WTC11 (cell line): ENCODE data around the gene DGKQ. TPM values are rescaled to one million over a fixed set of nuclear protein-coding genes. Genes with fewer than 3 reads are reported as not detected.
A peak's percentile ranks its signal among the peaks of the same experiment; 100 is the strongest.

Source experiments
- ATAC-seq: fragments of 200-7000 bp; cut with Tn5 transposase; 2 replicates; pipeline ENCODE4 v1.10.0; 2021; ENCODE audit warnings: mild to moderate bottlenecking, moderate library complexity
- CTCF ChIA-PET: fragments of 300-600 bp; sonication (Branson Sonifier 250); formaldehyde crosslinking; loops from one replicate; lab custom pipeline; 2021; ENCODE audit warnings: antibody characterized with exemption; lab: Charles Lee
- POLR2A ChIA-PET: fragments of 350-600 bp; sonication (Branson Sonifier 250); formaldehyde crosslinking; loops from one replicate; lab custom pipeline; 2021; ENCODE audit warnings: antibody characterized with exemption; lab: Charles Lee
- DNase-seq: peaks from one replicate; pipeline ENCODE4 v3.0.0; 2021; ENCODE audit warnings: low spot score
- H3K27ac Mint-ChIP-seq: 2 replicates; pipeline ENCODE4 v1.8.0; 2021; ENCODE audit warnings: mixed read lengths
- H3K27me3 Mint-ChIP-seq: 2 replicates; pipeline ENCODE4 v1.8.0; 2021; ENCODE audit warnings: low read depth, mild to moderate bottlenecking, moderate library complexity, mixed read lengths
- H3K36me3 Mint-ChIP-seq: 2 replicates; pipeline ENCODE4 v1.8.0; 2021; ENCODE audit warnings: mixed read lengths
- H3K4me1 Mint-ChIP-seq: 2 replicates; pipeline ENCODE4 v1.8.0; 2022; ENCODE audit warnings: mixed read lengths
- H3K4me3 Mint-ChIP-seq: 2 replicates; pipeline ENCODE4 v1.8.0; 2021; ENCODE audit warnings: mild to moderate bottlenecking, moderate library complexity, mixed read lengths
- H3K9me3 Mint-ChIP-seq: 2 replicates; pipeline ENCODE4 v1.8.0; 2021; ENCODE audit warnings: mixed read lengths
- ATF2 ChIP-seq: sonication (generic); formaldehyde crosslinking; IDR thresholded peaks from 2 replicates; pipeline ENCODE4 v1.8.1; 2022; ENCODE audit warnings: low read depth, missing genetic modification reagents, borderline replicate concordance
- E2F4 ChIP-seq: sonication (generic); formaldehyde crosslinking; IDR thresholded peaks from 2 replicates; pipeline ENCODE4 v1.8.1; 2022; ENCODE audit warnings: low read depth, mild to moderate bottlenecking, moderate library complexity, missing genetic modification reagents, borderline replicate concordance
- HMGA2 ChIP-seq: fragments of 250-450 bp; sonication (Bioruptor Pico); IDR thresholded peaks from 2 replicates; pipeline ENCODE4 v1.4.0; 2021; ENCODE audit warnings: mild to moderate bottlenecking, moderate library complexity
- IRF1 ChIP-seq: sonication (generic); formaldehyde crosslinking; IDR thresholded peaks from 2 replicates; pipeline ENCODE4 v1.8.0; 2023; ENCODE audit warnings: missing genetic modification reagents
- IRF2 ChIP-seq: sonication (generic); formaldehyde crosslinking; IDR thresholded peaks from 2 replicates; pipeline ENCODE4 v1.8.0; 2022; ENCODE audit warnings: low read depth, missing genetic modification reagents, borderline replicate concordance
- JUN ChIP-seq: sonication (generic); formaldehyde crosslinking; IDR thresholded peaks from 2 replicates; pipeline ENCODE4 v1.8.0; 2023; ENCODE audit warnings: mild to moderate bottlenecking, missing genetic modification reagents
- NFATC4 ChIP-seq: fragments of 250-450 bp; sonication (Bioruptor Pico); IDR thresholded peaks from 2 replicates; pipeline ENCODE4 v1.9.0; 2021; ENCODE audit warnings: mild to moderate bottlenecking
- NR1H2 ChIP-seq: sonication (generic); formaldehyde crosslinking; IDR thresholded peaks from 2 replicates; pipeline ENCODE4 v1.9.0; 2021; ENCODE audit warnings: mild to moderate bottlenecking, moderate library complexity, missing genetic modification reagents
- PRDM15 ChIP-seq: sonication (generic); formaldehyde crosslinking; IDR thresholded peaks from 2 replicates; pipeline ENCODE4 v1.8.0; 2022; ENCODE audit warnings: missing genetic modification reagents
- PRRX2 ChIP-seq: fragments of 250-450 bp; sonication (Bioruptor Pico); IDR thresholded peaks from 2 replicates; pipeline ENCODE4 v1.8.0; 2021; ENCODE audit warnings: mild to moderate bottlenecking
- RORB ChIP-seq: fragments of 250-450 bp; sonication (Bioruptor Pico); IDR thresholded peaks from 2 replicates; pipeline ENCODE4 v1.9.0; 2021; ENCODE audit warnings: mild to moderate bottlenecking
- SMAD3 ChIP-seq: sonication (generic); formaldehyde crosslinking; IDR thresholded peaks from 2 replicates; pipeline ENCODE4 v1.8.0; 2022; ENCODE audit warnings: missing genetic modification reagents, mild to moderate bottlenecking, borderline replicate concordance
- SP1 ChIP-seq: sonication (generic); formaldehyde crosslinking; conservative IDR thresholded peaks from 2 replicates; pipeline ENCODE4 v1.8.1; 2022; ENCODE audit warnings: missing genetic modification reagents
- STAT6 ChIP-seq: sonication (generic); formaldehyde crosslinking; conservative IDR thresholded peaks from 2 replicates; pipeline ENCODE4 v1.8.1; 2023; ENCODE audit warnings: mild to moderate bottlenecking, low read depth, missing genetic modification reagents, moderate library complexity
- TP53 ChIP-seq: sonication (generic); formaldehyde crosslinking; IDR thresholded peaks from 2 replicates; pipeline ENCODE4 v1.8.1; 2023; ENCODE audit warnings: mild to moderate bottlenecking, missing genetic modification reagents
- USF1 ChIP-seq: sonication (generic); formaldehyde crosslinking; IDR thresholded peaks from 2 replicates; pipeline ENCODE4 v1.8.0; 2022; ENCODE audit warnings: mild to moderate bottlenecking, missing genetic modification reagents
- ZNF121 ChIP-seq: sonication (generic); formaldehyde crosslinking; IDR thresholded peaks from 2 replicates; pipeline ENCODE4 v1.8.0; 2023; ENCODE audit warnings: missing genetic modification reagents
- ZNF416 ChIP-seq: fragments of 250-450 bp; sonication (Bioruptor Pico); IDR thresholded peaks from 2 replicates; pipeline ENCODE4 v1.9.0; 2021; ENCODE audit warnings: mild to moderate bottlenecking, inconsistent platforms
- ZNF512 ChIP-seq: sonication (generic); formaldehyde crosslinking; IDR thresholded peaks from 2 replicates; pipeline ENCODE4 v1.8.1; 2022; ENCODE audit warnings: missing genetic modification reagents, borderline replicate concordance
- ZNF671 ChIP-seq: fragments of 250-450 bp; sonication (Bioruptor Pico); IDR thresholded peaks from 2 replicates; pipeline ENCODE4 v1.8.0; 2021; ENCODE audit warnings: mild to moderate bottlenecking
- total RNA-seq: library from RNA; stranded (reverse); gene quantifications from 3 replicates; pipeline ENCODE4 v1.2.3, GENCODE V29; 2021

DGKQ gene
- total RNA-seq, 1 experiment from 2014 or later, result 19.3 TPM

- no peak for TF ChIP-seq IRF2 (CRISPR knock-in tag)
- TF ChIP-seq TP53 (CRISPR knock-in tag), result no peak
- TF ChIP-seq ATF2 (CRISPR knock-in tag), result no peak
- TF ChIP-seq JUN, result no peak
- no peak for TF ChIP-seq STAT6 (CRISPR knock-in tag)
- TF ChIP-seq IRF1, result no peak
- no peak for TF ChIP-seq PRDM15 (CRISPR knock-in tag)
- no peak for TF ChIP-seq NR1H2 (CRISPR knock-in tag)
- TF ChIP-seq ZNF512 (CRISPR knock-in tag), result no peak
- TF ChIP-seq PRRX2, result no peak
- TF ChIP-seq SP1, result no peak
- TF ChIP-seq SMAD3 (CRISPR knock-in tag), result no peak
- TF ChIP-seq NFATC4 (CRISPR knock-in tag), result no peak
- TF ChIP-seq ZNF416 (CRISPR knock-in tag), result no peak
- no peak for TF ChIP-seq RORB (CRISPR knock-in tag)
- TF ChIP-seq ZNF671 (CRISPR knock-in tag), result no peak
- no peak for TF ChIP-seq USF1 (CRISPR knock-in tag)
- no peak for TF ChIP-seq E2F4 (CRISPR knock-in tag)
- no peak for TF ChIP-seq HMGA2 (CRISPR knock-in tag)
- no peak for TF ChIP-seq ZNF121
- Mint-ChIP-seq H3K27ac (no peak overlapping the region), H3K4me1 (no peaks in the 10 kb centered on the region), H3K4me3 (no peak overlapping the region), H3K9me3 (no peaks in the 10 kb centered on the region), H3K27me3 (no peaks in the 10 kb centered on the region), H3K36me3 (no peaks in the 10 kb centered on the region)
- POLR2A ChIA-PET, result no interaction called here
- peak; percentile 10 for DNase-seq
- CTCF ChIA-PET, result interaction anchor here (1.5 to 1.9 kb wide), 2 partner anchors 25 to 35 kb away, joined by 3 to 9 read pairs; partner anchors contain the start of gene IDUA
- ATAC-seq, result no peak
These were observed 11.8 kb downstream of the DGKQ start for GRCh38 chr4:961351-962230.
